GM21717 (cell line): ENCODE results near the gene MXI1.
"Not testable (repeated sequence)": the region's sequence is repeated elsewhere in the genome, so short reads cannot be mapped to it uniquely, and the experiment has no call there.

ENCODE experiments used
- ATAC-seq: cut with Tn5 transposase; IDR thresholded peaks from one replicate; pipeline ENCODE4 v1.9.1; 2021; ENCODE audit warnings: mild to moderate bottlenecking, moderate library complexity; ENCODE audit not compliant: unreplicated experiment

MXI1 gene

GRCh38 chr10:110237894-110238480 lies 30.6 kb downstream of the MXI1 start:
- no peak for ATAC-seq

- ATAC-seq: no peak
These were observed 32.5 kb downstream of the MXI1 start for GRCh38 chr10:110239892-110240291.

GRCh38 chr10:110241407-110241806 lies 34.0 kb downstream of the MXI1 start:
- peak; percentile 64 for ATAC-seq

- ATAC-seq: peak; percentile 33
These were observed 34.4 kb downstream of the MXI1 start for GRCh38 chr10:110241841-110242240.

GRCh38 chr10:110242511-110242910 lies 35.1 kb downstream of the MXI1 start:
- no peak for ATAC-seq

- ATAC-seq: no peak
These were observed 37.1 kb downstream of the MXI1 start for GRCh38 chr10:110244550-110244949.

GRCh38 chr10:110247833-110248232 lies 40.4 kb downstream of the MXI1 start:
- not testable (repeated sequence) for ATAC-seq

- peak; percentile 60 for ATAC-seq
These were observed 42.1 kb downstream of the MXI1 start for GRCh38 chr10:110249489-110249888.

- ATAC-seq: peak; percentile 88
These were observed 44.0 kb downstream of the MXI1 start for GRCh38 chr10:110251392-110251791.

GRCh38 chr10:110252151-110252550 lies 44.7 kb downstream of the MXI1 start:
- ATAC-seq: no peak

- no peak for ATAC-seq
These were observed 47.1 kb downstream of the MXI1 start for GRCh38 chr10:110254467-110254866.

- ATAC-seq: no peak
These were observed 51.1 kb downstream of the MXI1 start for GRCh38 chr10:110258542-110258941.

GRCh38 chr10:110259317-110259716 lies 51.9 kb downstream of the MXI1 start:
- ATAC-seq: no peak

- no peak for ATAC-seq
These were observed 53.5 kb downstream of the MXI1 start for GRCh38 chr10:110260746-110261477.

GRCh38 chr10:110263164-110263563 lies 55.8 kb downstream of the MXI1 start:
- ATAC-seq: no peak

GRCh38 chr10:110265573-110266193 lies 58.3 kb downstream of the MXI1 start:
- no peak for ATAC-seq

- ATAC-seq: no peak
These were observed 59.9 kb downstream of the MXI1 start for GRCh38 chr10:110267276-110267675.

- peak; percentile 51 for ATAC-seq
These were observed 61.0 kb downstream of the MXI1 start for GRCh38 chr10:110268442-110268841.

GRCh38 chr10:110268971-110269370 lies 61.6 kb downstream of the MXI1 start:
- ATAC-seq: no peak

GRCh38 chr10:110269374-110270318 lies 62.2 kb downstream of the MXI1 start:
- ATAC-seq: peak; percentile 71

GRCh38 chr10:110272995-110273394 lies 65.6 kb downstream of the MXI1 start:
- not testable (repeated sequence) for ATAC-seq
